Lower lobe of right lung (tissue), 2 donors: ENCODE data around the gene TBC1D19. TPM values are rescaled to one million over a fixed set of nuclear protein-coding genes. Genes with fewer than 3 reads are reported as not detected.
"Not testable (repeated sequence)": the region's sequence is repeated elsewhere in the genome, so short reads cannot be mapped to it uniquely, and the experiment has no call there.

Experiments
- ATAC-seq, 2 donors: fragments of 200-7000 bp; cut with Tn5 transposase; one replicate each; pipeline ENCODE4 v1.9.1; 2020 to 2022; ENCODE audit warnings: mild to moderate bottlenecking in 2 of 2, moderate library complexity in 2 of 2
- DNase-seq: peaks from one replicate; pipeline ENCODE4 v3.0.0-alpha.2; 2020
- H3K27ac ChIP-seq: fragments of 200-600 bp; one replicate; pipeline ENCODE4 v1.8.0; 2022
- H3K27me3 ChIP-seq: fragments of 200-600 bp; one replicate; pipeline ENCODE4 v1.8.0; 2022; ENCODE audit warnings: low read depth
- H3K36me3 ChIP-seq: fragments of 200-600 bp; one replicate; pipeline ENCODE4 v1.8.0; 2022; ENCODE audit warnings: mild to moderate bottlenecking
- H3K4me1 ChIP-seq: fragments of 200-600 bp; one replicate; pipeline ENCODE4 v1.8.0; 2022
- H3K4me3 ChIP-seq: fragments of 200-600 bp; one replicate; pipeline ENCODE4 v1.8.0; 2022; ENCODE audit warnings: mild to moderate bottlenecking
- H3K9me3 ChIP-seq: fragments of 200-600 bp; one replicate; pipeline ENCODE4 v1.8.0; 2022
- intact Hi-C: fragments of 100-400 bp; cut with DNase I; formaldehyde crosslinking; loops from one replicate; pipeline ENCODE4 v1.11.0; 2022
- total RNA-seq: library from RNA; stranded (reverse); fragmentation: NEBNext Ultra II Directional; extraction: Animal tissue kit (Norgen Biotek cat#: 25700); gene quantifications from one replicate; pipeline ENCODE4 v1.2.1, GENCODE V29; 2021
- TF ChIP-seq, protein P1 (sequence below): fragments of 200-600 bp; IDR thresholded peaks from one replicate; pipeline ENCODE4 v1.8.0; 2022; ENCODE audit warnings: antibody characterized with exemption, mild to moderate bottlenecking
- donor health status: DM: no; HTN: yes; CAD: no; lungs with severe emphysema.

Gene TBC1D19
- total RNA-seq, 1 donor from 2014 or later: 12.5 TPM

DNA sequence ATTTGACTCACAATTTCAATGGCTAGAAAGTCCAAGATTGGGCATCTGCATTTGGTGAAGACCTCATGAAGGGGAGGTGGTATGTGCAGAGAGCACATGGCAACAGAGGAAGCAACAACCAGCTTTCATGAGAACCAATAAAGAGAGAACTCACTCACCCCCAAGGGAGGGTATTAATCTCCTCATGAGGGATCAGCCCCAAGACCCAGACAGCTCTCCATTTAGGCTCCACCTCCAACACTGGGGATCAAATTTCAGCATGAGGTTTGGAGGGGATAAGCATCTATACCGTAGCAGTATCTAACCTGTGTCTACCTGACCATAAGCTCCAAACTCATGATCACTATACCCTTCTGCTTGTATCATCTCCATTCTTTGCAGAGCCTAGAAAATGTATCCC is 9.3 kb upstream of the TBC1D19 start:
- Histone ChIP-seq H3K4me3 (no peak overlapping the region), H3K4me1 (no peaks in the 10 kb centered on the region), H3K9me3 (no peaks in the 10 kb centered on the region), H3K36me3 (no peaks in the 10 kb centered on the region), H3K27ac (no peak overlapping the region), H3K27me3 (no peaks in the 10 kb centered on the region)
- DNase-seq (no peak), ATAC-seq (no peak)
- intact Hi-C loops: no loop called here
- TF ChIP-seq, protein P1, sequence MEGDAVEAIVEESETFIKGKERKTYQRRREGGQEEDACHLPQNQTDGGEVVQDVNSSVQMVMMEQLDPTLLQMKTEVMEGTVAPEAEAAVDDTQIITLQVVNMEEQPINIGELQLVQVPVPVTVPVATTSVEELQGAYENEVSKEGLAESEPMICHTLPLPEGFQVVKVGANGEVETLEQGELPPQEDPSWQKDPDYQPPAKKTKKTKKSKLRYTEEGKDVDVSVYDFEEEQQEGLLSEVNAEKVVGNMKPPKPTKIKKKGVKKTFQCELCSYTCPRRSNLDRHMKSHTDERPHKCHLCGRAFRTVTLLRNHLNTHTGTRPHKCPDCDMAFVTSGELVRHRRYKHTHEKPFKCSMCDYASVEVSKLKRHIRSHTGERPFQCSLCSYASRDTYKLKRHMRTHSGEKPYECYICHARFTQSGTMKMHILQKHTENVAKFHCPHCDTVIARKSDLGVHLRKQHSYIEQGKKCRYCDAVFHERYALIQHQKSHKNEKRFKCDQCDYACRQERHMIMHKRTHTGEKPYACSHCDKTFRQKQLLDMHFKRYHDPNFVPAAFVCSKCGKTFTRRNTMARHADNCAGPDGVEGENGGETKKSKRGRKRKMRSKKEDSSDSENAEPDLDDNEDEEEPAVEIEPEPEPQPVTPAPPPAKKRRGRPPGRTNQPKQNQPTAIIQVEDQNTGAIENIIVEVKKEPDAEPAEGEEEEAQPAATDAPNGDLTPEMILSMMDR: no peak

DNA sequence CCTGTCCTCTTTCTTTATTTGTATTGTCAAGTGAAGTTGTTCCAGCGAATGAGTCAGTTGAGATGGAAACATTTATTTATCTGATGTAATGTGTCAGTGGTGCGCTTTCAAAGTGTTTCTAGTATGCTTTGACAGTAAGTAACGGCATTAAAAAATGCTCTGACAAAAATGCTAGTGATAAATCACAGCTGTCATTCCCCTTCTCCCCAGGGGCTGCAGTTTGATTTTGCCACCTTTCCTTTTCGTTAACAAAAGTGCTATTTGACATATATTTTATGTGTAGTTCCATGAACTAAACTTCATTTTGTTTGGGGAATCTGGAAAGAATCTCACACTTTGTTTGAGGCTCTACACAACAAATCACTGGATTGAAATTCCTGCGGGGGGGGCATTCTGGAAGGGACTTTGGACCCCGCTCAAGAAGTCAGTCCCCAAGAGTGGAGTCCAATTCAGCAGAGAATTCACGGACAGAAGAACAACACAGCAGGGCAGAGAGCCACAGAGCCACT is 7.6 kb upstream of the TBC1D19 start:
- H3K27ac ChIP-seq: no peak overlapping the region
- no peaks in the 10 kb centered on the region for H3K9me3 ChIP-seq
- DNase-seq: no peak
- peak in 1 of 2 donors; percentile 39 for ATAC-seq
- no peaks in the 10 kb centered on the region for H3K4me1 ChIP-seq
- TF ChIP-seq, protein P1: no peak
- H3K4me3 ChIP-seq: no peak overlapping the region
- H3K27me3 ChIP-seq: no peaks in the 10 kb centered on the region
- intact Hi-C loops: no loop called here
- no peaks in the 10 kb centered on the region for H3K36me3 ChIP-seq

DNA sequence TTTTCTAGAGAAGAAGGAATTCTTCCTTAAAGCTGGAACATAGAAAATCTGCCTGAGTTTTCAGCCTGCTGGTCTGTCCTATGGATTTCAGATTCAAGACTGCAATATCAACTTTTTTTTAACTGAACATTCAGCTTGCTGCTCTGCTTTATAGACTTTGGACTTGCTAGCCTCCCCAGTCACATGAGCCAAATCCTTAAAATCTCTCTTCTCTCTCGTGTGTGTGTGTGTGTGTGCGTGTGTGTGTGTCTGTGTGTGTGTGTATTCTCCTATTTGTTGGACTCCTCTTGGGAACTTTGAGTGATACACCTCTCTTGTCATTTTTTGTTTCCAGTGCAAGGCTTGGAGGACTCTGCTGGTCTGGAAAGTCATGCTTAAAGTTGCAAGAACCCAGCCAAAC is 6.8 kb upstream of the TBC1D19 start:
- Histone ChIP-seq H3K4me1 (no peaks in the 10 kb centered on the region), H3K36me3 (no peaks in the 10 kb centered on the region), H3K27ac (no peak overlapping the region), H3K9me3 (no peaks in the 10 kb centered on the region), H3K27me3 (no peaks in the 10 kb centered on the region), H3K4me3 (no peak overlapping the region)
- intact Hi-C loops: no loop called here
- ATAC-seq (no peak), DNase-seq (no peak)
- TF ChIP-seq, protein P1: no peak

DNA sequence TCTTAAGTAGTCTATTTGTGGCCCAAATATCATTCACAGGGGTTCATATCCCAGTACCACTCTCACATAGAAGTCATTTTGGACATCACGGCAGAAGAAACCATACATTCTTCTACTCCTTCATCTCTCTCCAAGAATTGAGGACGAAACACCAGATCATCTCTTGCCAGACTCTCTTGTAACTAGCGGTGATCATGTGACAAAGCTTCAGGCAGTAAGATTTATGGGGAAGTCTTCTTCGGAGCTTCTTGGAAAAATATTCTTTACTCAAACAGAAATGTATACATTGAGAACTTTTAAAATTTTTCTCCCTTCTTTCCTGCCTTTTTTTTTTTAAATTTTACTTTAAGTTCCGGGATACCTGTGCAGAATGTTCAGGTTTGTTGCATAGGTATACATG is 4.7 kb upstream of the TBC1D19 start:
- intact Hi-C loops: no loop called here

DNA sequence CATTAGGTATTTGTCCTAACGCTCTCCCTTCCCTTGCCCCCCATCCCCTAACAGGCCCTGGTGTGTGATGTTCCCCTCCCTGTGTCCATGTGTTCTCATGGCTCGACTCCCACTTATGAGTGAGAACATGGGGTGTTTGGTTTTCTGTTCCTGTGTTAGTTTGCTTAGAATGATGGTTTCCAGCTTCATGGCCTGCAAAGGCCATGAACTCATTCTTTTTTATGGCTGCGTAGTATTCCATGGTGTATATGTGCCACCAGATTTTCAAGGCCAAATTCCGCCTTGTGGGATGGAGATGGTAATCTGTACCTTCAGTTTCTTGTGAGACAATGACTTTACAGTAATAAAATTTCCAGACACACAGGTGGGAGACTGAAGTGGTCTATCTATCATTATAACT is 2.5 kb upstream of the TBC1D19 start:
- H3K36me3 ChIP-seq, ATAC-seq, H3K27ac ChIP-seq, H3K27me3 ChIP-seq, DNase-seq, H3K9me3 ChIP-seq, H3K4me3 ChIP-seq, intact Hi-C loops: not testable (repeated sequence)
- H3K4me1 ChIP-seq: peaks cover 15% of the 10 kb centered on the region

More for the DNA sequence above, 4.7 kb upstream of the TBC1D19 start:
- Histone ChIP-seq H3K36me3 (no peaks in the 10 kb centered on the region), H3K27me3 (no peaks in the 10 kb centered on the region), H3K4me3 (no peak overlapping the region), H3K9me3 (no peaks in the 10 kb centered on the region), H3K27ac (no peak overlapping the region), H3K4me1 (peaks cover 5% of the 10 kb centered on the region)
- no peak for DNase-seq
- no peak for ATAC-seq
- TF ChIP-seq, protein P1: no peak

DNA sequence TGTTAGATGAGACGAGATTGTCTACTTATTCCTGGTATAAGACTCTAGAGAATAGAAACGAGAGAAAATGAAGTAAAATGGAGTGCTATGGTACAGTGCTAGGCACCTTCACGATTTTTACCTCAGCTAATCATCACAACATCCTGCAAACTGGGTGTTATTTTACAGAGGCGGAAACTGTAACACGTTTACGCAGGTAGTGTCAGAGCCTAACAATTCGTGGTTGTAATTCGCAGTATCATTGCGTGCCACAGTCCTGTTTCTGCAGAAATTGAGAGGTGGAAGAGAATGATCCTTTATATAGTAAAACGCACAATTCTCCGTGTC is 383 bp upstream of the TBC1D19 start:
- Histone ChIP-seq H3K9me3 (no peaks in the 10 kb centered on the region), H3K4me3 (peak overlapping the region; percentile 85), H3K4me1 (peaks cover 15% of the 10 kb centered on the region), H3K27ac (peak overlapping the region; percentile 84), H3K36me3 (no peaks in the 10 kb centered on the region), H3K27me3 (no peaks in the 10 kb centered on the region)
- intact Hi-C loops: no loop called here
- DNase-seq: no peak
- TF ChIP-seq, protein P1: no peak
- peak; percentile 77 to 85 for ATAC-seq
